IMR-90 (cell line): ENCODE measurements around the gene C1GALT1.
"Not testable (repeated sequence)": the region's sequence is repeated elsewhere in the genome, so short reads cannot be mapped to it uniquely, and the experiment has no call there.

ENCODE experiments used
- CTCF ChIP-seq: conservative IDR thresholded peaks from 2 replicates; pipeline ENCODE4 v1.5.1; 2012; ENCODE audit warnings: mild to moderate bottlenecking, low read depth, low read length, improper control_type of control experiment
- MAFK ChIP-seq: IDR thresholded peaks from 2 replicates; pipeline ENCODE4 v1.6.1; 2012; ENCODE audit warnings: low read depth, low read length, improper control_type of control experiment
- MAZ ChIP-seq: IDR thresholded peaks from 2 replicates; pipeline ENCODE4 v1.6.1; 2012; ENCODE audit warnings: low read depth, mild to moderate bottlenecking, low read length, improper control_type of control experiment, moderate library complexity, borderline replicate concordance
- POLR2A ChIP-seq: IDR thresholded peaks from 2 replicates; pipeline ENCODE4 v1.6.1; 2012; ENCODE audit warnings: mild to moderate bottlenecking, low read depth, low read length
- RAD21 ChIP-seq: IDR thresholded peaks from 2 replicates; pipeline ENCODE4 v1.6.1; 2012; ENCODE audit warnings: low read length, improper control_type of control experiment
- RFX5 ChIP-seq: IDR thresholded peaks from 2 replicates; pipeline ENCODE4 v1.8.0; 2012; ENCODE audit warnings: low read depth, mild to moderate bottlenecking, low read length, moderate library complexity

GRCh38 chr7:7145151-7145550 lies 37.2 kb upstream of the C1GALT1 start:
- not testable (repeated sequence) for TF ChIP-seq CTCF, RAD21, RFX5, POLR2A, MAZ, MAFK
